ENCODE data around the gene UBD.

The UBD gene

DNA sequence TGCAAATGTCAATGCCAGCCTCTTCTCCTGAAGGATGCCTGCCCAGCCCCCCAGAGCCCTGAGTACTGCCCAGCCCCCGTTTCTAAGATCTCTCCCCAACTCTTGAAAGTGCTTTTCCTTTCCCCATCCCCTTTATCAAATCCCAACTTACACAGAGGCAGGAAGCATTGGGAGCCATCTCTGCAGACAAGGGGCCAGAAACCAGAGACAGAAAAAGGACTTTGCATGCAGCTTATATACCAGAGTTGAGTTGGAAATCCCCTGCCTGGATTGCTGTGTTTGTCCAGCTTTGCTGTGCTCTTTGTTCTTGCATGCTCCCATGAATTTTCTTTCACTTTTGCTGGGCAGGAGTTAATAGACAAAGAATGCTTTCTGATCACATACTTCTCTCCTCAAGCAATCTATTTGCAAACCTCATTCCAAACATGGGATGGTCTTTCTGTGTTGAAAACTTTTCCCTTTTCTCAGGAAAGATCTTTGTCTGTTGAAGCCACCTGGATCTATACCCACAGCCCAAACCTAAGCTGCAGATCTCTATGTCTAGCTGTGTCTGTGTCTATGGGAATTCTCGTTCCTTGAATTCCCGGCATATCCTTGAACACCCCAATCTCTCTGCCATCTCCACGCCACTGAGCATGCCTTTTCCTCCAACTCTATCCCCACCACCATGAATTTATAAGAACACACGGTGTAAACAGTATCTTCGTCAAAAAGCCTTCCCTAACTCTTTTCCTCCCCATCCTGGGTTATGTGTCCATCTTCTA, at the start of gene UBD:
Gene UBD (minus strand): TSS at position 209 of the 764 bp plus-strand sequence. CDS start 31 bp downstream, at position 178.
- no peak for DNase-seq (ENCODE audit: low spot score)

DNA sequence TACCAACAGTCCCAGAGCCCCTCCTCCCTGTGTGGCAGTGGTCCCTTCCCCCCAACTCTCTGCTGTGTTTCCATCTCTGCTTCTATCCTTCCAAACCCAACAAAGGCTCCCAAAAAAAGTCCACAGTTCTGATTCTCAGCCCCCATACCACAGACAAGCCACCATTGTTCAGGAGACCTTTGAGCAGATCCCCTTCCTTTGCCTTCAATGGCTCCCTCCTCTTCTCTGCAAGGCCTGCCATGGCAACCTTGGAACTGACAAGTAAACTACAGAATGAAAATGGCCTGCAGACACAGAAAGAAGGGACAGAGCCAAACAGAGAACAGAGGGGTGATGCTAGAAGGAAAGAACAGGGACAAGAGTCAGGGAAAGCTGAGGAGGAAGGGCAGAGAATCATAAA, 48.6 kb upstream of the UBD start:
- DNase-seq (ENCODE audit: low spot score): peak; percentile 68

- no peak for DNase-seq (ENCODE audit: low spot score)
Measured at GRCh38 chr6:29603930-29604329, 44.4 kb upstream of the UBD start.

DNA sequence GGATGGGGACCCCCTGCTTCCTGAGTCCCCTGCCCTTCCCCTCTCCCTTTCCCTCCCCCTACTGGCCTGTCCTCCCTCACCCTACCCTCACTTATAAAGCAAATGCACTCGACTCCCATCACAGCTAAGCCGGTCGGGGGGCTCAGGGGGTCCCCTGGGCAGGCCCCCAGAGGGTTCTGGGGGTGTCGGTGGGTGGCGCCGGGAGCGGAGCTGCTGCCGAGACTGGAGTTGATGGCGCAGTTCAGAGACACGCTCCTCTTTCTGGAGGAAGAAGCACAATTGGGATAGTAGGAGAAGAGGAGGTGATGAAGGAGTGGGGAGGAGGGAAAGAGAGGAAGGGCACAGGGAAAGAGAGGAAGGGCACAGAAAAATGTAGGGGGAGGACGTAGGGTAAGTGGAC, 43.9 kb upstream of the UBD start:
- no peak for DNase-seq (ENCODE audit: low spot score)

GRCh38 chr6:29602564-29603361, 43.2 kb upstream of the UBD start:
- peak; percentile 67 for DNase-seq (ENCODE audit: low spot score)

- no peak for DNase-seq (ENCODE audit: low spot score)
Measured at GRCh38 chr6:29598172-29598747, 38.7 kb upstream of the UBD start.

- DNase-seq (ENCODE audit: low spot score): no peak
Measured at GRCh38 chr6:29597184-29597583, 37.7 kb upstream of the UBD start.

DNA sequence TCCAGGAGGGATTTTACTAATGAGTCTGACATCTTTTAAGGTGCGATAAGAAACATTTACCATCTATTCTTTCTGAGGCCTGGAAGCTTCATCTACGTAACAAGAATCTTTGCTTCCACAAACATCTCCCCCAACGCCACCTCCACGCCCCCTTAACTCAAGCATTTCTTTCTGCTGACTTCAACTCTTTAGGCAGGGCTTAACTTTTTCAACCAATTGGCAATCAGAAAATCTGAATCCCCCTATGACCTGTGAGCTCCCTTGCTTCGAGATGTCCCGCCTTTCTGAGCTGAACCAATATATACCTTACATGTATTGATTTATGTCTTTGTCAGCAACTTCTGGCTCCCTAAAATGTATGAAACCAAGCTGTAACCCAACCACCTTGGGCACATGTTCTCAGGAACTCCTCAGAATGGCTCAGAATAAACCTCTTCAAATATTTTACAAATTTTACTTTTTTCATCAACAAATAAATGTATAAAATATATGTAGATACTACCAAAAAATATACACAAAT, 36.9 kb upstream of the UBD start:
- no peak for DNase-seq (ENCODE audit: low spot score)

- no peak for DNase-seq (ENCODE audit: low spot score)
Measured at GRCh38 chr6:29593199-29593855, 33.8 kb upstream of the UBD start.

- no peak for DNase-seq (ENCODE audit: low spot score)
Measured at GRCh38 chr6:29591677-29592076, 32.1 kb upstream of the UBD start.

GRCh38 chr6:29590218-29590808, 30.8 kb upstream of the UBD start:
- DNase-seq (ENCODE audit: low spot score): no peak

DNA sequence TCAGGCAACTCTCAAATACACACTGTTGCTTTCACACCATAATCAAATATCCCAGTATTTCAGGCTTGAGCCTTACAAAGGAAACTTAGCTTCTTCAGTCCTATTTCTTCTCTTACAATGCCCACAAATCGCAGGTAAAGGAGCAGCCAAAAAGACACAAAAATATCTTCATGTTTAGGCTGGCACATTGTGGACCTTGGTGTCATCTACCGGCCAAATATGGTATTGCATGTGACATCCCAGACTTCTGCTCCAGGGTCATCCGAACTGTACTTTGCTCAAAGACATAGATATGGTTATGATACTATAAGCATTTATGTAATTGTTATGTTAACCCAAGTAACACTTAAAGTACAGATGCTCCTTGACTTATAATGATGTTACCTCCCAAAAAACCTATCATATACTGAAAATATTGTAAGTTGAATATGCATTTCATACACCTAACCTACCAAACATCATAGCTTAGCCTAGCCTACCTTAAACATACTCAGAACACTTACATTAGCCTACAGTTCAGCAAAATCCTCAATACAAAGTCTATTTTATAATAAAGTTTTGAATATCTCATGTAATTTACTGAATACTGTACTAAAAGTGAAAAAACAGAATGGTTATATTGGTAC, 30.0 kb upstream of the UBD start:
- peak; percentile 75 for DNase-seq (ENCODE audit: low spot score)

DNA sequence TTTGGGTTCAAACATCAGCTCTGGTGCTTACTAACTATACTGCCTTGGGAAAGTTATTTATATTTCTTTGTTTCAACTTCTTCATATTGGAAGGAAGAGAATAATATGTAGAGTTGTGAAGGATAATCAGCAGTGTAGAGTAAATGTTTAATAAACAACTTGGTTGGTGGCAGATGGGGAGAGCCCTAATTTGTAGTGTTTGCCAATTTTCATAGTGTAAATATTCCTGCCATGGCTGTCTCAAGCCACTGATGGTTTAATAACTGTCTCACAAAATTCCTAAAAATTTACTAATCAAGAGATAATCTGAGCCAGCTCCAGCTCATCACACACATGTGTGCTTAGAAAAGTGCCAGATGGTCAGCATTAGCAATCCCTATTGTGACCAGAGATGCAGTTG, 25.3 kb upstream of the UBD start, which contains the start of gene OR2H2:
Gene OR2H2 (plus strand): TSS at position 301 of the 400 bp plus-strand sequence. CDS start 2,824 bp downstream, outside the sequence.
- DNase-seq (ENCODE audit: low spot score): no peak

DNA sequence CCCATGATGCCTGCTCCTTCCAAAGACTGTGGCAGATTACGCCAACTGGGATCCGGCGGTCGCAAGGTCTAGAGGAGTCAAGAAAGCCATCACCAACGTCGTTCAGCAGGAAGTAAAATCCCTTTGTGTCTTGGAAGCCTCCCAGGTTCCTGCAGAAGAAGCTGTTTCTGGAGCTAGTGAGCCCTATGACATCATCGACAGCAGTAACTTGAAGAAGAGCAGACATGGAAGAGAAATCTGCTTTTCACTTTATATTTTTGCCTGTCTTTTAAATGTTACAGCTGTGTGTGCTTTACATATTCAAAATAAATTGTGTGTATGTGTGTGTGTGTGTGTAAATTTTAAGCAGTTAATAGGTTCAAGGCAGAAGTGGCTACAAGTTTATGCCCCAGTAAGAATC, 18.0 kb upstream of the UBD start:
- DNase-seq (ENCODE audit: low spot score): no peak

GRCh38 chr6:29576056-29576455, 16.5 kb upstream of the UBD start:
- DNase-seq (ENCODE audit: low spot score): no peak

DNA sequence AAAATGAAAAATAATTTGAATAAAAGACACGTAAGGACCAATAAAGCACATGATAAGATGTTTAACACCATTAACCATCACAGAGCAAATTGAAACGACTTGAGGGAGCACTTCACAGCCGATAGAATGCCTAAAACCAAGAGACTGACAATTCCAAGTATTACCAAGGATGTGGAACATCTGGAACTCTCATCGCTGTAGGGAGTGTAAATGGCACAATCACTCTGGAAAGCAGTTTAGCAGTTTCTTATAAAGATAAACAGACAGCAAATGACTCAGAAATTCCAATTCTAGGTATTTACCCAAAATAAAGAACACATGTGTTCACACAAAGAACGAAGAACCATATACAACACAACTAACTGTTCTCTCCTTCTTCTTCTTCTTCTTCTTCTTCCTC, 8.5 kb upstream of the UBD start:
- no peak for DNase-seq (ENCODE audit: low spot score)

DNA sequence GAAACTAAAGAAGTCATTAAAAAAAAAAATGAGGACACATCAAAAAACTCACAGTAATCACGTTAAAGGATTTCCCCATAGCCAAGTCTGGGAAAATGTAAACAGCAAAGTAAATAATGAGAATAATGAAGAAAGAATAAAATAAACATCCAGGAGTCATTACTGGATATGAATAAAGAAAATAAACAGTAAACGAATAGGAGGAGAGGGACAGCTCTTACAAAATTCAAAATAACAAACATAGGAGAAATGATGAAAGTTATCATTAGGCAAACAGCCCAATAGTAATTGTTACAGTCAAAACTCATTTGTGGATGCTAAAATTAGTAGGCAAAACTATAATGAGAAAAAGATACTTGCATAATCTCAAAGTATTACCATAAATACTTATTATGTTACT, 8.0 kb upstream of the UBD start:
- DNase-seq (ENCODE audit: low spot score): no peak

- no peak for DNase-seq (ENCODE audit: low spot score)
Measured at GRCh38 chr6:29566856-29567255, 7.3 kb upstream of the UBD start.

- no peak for DNase-seq (ENCODE audit: low spot score)
Measured at GRCh38 chr6:29564875-29565274, 5.3 kb upstream of the UBD start.

GRCh38 chr6:29563435-29563965, 4.0 kb upstream of the UBD start:
- no peak for DNase-seq (ENCODE audit: low spot score)

- DNase-seq (ENCODE audit: low spot score): no peak
Measured at GRCh38 chr6:29561606-29562181, 2.2 kb upstream of the UBD start.
